Measurements from ENCODE around the gene LRRK1.

Gene LRRK1

GRCh38 chr15:101003081-101003480 is 83.9 kb downstream of the LRRK1 start:
- POLR2A ChIA-PET = no interaction called here
- DNase-seq (ENCODE audit: low read depth, low spot score) = no peak
- H3K4me3 ChIP-seq (ENCODE audit: low read depth, low read length) = no peak overlapping the region
- TF ChIP-seq, protein P1, sequence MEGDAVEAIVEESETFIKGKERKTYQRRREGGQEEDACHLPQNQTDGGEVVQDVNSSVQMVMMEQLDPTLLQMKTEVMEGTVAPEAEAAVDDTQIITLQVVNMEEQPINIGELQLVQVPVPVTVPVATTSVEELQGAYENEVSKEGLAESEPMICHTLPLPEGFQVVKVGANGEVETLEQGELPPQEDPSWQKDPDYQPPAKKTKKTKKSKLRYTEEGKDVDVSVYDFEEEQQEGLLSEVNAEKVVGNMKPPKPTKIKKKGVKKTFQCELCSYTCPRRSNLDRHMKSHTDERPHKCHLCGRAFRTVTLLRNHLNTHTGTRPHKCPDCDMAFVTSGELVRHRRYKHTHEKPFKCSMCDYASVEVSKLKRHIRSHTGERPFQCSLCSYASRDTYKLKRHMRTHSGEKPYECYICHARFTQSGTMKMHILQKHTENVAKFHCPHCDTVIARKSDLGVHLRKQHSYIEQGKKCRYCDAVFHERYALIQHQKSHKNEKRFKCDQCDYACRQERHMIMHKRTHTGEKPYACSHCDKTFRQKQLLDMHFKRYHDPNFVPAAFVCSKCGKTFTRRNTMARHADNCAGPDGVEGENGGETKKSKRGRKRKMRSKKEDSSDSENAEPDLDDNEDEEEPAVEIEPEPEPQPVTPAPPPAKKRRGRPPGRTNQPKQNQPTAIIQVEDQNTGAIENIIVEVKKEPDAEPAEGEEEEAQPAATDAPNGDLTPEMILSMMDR (IDR thresholded peaks at IDR 0.05; ENCODE audit: insufficient read depth, low read length, missing control alignments) = no peak
- CTCF ChIA-PET = interaction anchor here (0.9 to 18.4 kb wide), 7 partner anchors 9 to 376 kb away, joined by 3 to 757 read pairs (median 6); partner anchors contain the start of gene LRRK1

DNA sequence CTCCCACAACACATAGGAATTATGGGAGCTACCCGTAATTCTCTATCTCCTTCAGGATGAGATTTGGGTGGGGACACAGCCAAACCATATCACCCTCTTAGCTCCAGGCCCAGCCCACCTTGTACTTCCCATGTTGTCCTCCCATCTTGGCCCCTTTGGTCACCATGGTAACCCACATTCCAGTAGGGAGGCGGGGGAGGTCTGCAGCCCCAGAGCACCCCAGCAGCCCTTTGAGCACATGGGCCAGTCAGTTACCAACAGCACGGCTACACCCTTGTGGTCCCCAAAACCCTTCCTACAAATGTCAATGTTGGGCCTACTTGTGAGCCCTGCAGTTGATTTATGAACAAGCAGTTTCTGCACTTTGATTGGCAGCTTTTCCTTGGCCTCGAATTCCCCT is 84.5 kb downstream of the LRRK1 start:
- no peak for DNase-seq (ENCODE audit: low read depth, low spot score)
- CTCF ChIA-PET = interaction anchor here (0.7 to 18.4 kb wide), 8 partner anchors 8 to 377 kb away, joined by 3 to 757 read pairs (median 3); partner anchors contain the start of gene LRRK1
- H3K4me3 ChIP-seq (ENCODE audit: low read depth, low read length) = no peak overlapping the region
- TF ChIP-seq, protein P1 (IDR thresholded peaks at IDR 0.05; ENCODE audit: insufficient read depth, low read length, missing control alignments) = no peak
- POLR2A ChIA-PET = no interaction called here

DNA sequence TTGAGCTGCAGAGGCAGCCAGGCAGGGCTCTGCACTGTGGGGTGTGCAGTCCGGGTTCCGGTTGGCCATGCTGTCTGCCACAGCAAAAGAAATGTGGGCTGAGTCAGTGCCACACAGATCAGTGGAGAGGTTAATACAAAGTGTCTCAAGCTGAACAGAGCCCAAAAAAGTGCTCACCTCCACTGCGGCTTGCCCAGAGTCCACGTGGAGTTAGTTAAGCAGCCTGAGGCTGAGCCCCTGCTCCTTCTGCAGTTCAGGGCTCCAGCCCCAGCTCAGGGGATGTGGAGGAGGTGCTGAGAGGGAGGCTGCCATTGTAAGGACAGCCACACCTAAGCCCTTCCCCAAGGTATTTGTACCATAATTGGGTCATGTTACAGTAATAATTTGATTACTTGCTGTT is 85.3 kb downstream of the LRRK1 start:
- H3K4me3 ChIP-seq (ENCODE audit: low read depth, low read length) = no peak overlapping the region
- TF ChIP-seq, protein P1 (IDR thresholded peaks at IDR 0.05; ENCODE audit: insufficient read depth, low read length, missing control alignments) = no peak
- CTCF ChIA-PET = interaction anchor here (0.9 to 18.4 kb wide), 3 partner anchors 9 to 377 kb away, joined by 3 to 757 read pairs (median 159); partner anchors contain the start of gene LRRK1
- POLR2A ChIA-PET = no interaction called here
- no peak for DNase-seq (ENCODE audit: low read depth, low spot score)

DNA sequence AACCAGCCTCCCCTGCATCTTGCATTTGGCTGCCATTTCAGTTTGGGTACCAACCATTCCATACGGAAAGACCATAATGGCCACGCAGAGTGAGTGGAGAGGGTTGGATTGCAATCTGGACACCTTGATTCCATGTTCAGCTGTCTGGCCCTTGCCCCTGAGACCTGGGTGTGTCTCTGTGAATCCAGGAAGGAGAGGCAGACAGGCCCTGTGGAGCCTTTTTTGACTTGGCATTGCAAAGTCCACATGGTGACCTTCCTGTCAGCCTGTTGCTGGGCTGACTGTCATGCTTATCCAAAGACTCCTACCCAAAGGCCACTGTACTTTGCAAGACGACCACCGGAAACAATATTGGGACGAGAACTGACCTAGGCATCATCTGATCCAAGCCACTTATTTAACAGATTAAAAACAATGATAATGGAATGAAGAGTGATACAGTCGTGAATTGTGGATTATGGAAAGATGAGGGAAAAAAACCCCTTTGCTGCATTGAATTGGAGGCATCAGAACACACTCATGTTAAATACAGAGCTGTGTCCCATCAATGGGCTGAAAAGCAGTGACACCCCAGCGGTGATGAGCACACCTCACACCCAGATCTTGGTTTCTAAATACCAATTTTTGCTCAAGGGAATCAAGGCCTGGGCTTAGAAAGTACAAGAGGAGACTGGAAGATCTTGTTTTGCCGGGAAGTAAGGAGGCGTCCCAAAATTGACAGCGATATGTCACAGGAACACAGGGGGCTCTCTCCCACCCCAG is 86.0 kb downstream of the LRRK1 start:
- CTCF ChIA-PET = interaction anchor here (1.9 to 18.4 kb wide), 7 partner anchors 10 to 378 kb away, joined by 20 to 757 read pairs (median 68); partner anchors contain the start of gene LRRK1
- POLR2A ChIA-PET = no interaction called here
- TF ChIP-seq, protein P1 (IDR thresholded peaks at IDR 0.05; ENCODE audit: insufficient read depth, low read length, missing control alignments) = no peak
- no peak overlapping the region for H3K4me3 ChIP-seq (ENCODE audit: low read depth, low read length)
- no peak for DNase-seq (ENCODE audit: low read depth, low spot score)

DNA sequence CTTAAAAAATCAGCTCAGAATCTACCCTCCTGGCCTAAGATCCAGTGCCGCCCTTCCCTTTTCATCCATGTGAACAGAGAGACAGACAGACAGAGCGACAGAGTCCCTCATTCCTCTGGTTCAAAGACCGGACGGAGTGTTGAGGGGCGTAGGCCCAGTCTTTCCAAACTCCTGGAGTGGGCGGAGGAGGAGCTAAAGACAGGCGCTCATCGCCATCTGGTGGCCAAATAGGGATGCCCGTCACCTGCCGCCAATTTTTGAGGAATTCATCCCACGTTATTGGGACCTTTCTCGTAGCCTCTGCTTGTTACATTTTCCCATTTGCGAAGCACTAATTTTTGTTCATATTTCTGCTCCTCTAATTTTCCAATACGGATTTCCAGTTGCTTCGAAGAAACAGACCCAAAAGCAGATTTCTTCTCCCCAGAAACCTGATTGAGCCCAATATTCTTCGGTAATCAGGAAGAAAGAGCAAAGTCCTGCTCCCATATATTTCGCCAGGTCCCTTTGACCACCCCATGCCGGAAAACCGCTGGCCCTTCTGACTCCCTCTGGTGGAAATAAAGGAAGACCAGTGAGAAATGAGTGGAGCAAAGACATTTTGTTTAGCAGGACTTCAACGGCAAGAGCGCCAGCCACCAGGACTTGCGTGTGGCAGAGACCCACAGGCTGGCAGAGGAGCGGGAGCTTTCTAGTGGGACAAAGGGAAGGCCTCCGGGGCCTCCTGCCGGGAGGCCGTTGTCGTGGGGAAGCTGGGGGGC is 88.0 kb downstream of the LRRK1 start:
- TF ChIP-seq, protein P1 (IDR thresholded peaks at IDR 0.05; ENCODE audit: insufficient read depth, low read length, missing control alignments) = peak; percentile 88
- ChIA-PET CTCF (interaction anchor here (0.6 to 18.4 kb wide), 79 partner anchors 8 to 414 kb away, joined by 3 to 757 read pairs (median 6); partner anchors contain the start of genes CHSY1 and LRRK1), POLR2A (interaction anchor here (0.6 to 3.0 kb wide), 2 partner anchors 87 to 88 kb away, joined by 3 to 16 read pairs; partner anchors contain the start of gene LRRK1)
- DNase-seq (ENCODE audit: low read depth, low spot score) = no peak
- H3K4me3 ChIP-seq (ENCODE audit: low read depth, low read length) = no peak overlapping the region

All from AG04449 (cell line).